Colonic mucosa (tissue), 4 donors: ENCODE data around the gene ZNF559. TPM values are rescaled to one million over a fixed set of nuclear protein-coding genes. Genes with fewer than 3 reads are reported as not detected.

Experiments
- DNase-seq: peaks from one replicate; pipeline ENCODE4 v3.0.0-alpha.2; 2020
- H3K27ac ChIP-seq: fragments of 200-600 bp; one replicate; pipeline ENCODE4 v1.8.0; 2021
- H3K27me3 ChIP-seq: fragments of 200-600 bp; one replicate; pipeline ENCODE4 v1.8.0; 2021
- H3K36me3 ChIP-seq: fragments of 200-600 bp; one replicate; pipeline ENCODE4 v1.8.0; 2021
- H3K4me1 ChIP-seq: fragments of 200-600 bp; one replicate; pipeline ENCODE4 v1.8.0; 2021; ENCODE audit warnings: mild to moderate bottlenecking
- H3K4me3 ChIP-seq: fragments of 200-600 bp; one replicate; pipeline ENCODE4 v1.8.0; 2021
- H3K9ac ChIP-seq, 2 donors: one replicate each; pipeline ENCODE4 v1.7.0; 2013; ENCODE audit warnings: control low read depth in 2 of 2, low read depth in 2 of 2, low read length in 2 of 2
- H3K9me3 ChIP-seq: fragments of 200-600 bp; one replicate; pipeline ENCODE4 v1.8.0; 2021
- intact Hi-C: fragments of 100-400 bp; cut with DNase I; formaldehyde crosslinking; loops from one replicate; pipeline ENCODE4 v1.14.1; 2022
- total RNA-seq, 2 donors: library from RNA; stranded (reverse); fragmentation: NEBNext Ultra II Directional in 1 of 2; extraction: Animal tissue kit (Norgen Biotek cat#: 25700) in 1 of 2; gene quantifications; one replicate each; pipeline ENCODE4 v1.2.1, GENCODE V29; 2021
- TF ChIP-seq, protein P1 (sequence below): fragments of 200-600 bp; IDR thresholded peaks from one replicate; pipeline ENCODE4 v1.8.0; 2022; ENCODE audit warnings: antibody characterized with exemption, mild to moderate bottlenecking
- donor health status: healthy.
- donor health status: DM: no; HTN: no; CAD: no.
- donor health status: DM: no; HTN: no; CAD: no.

ZNF559 gene
- total RNA-seq, 2 donors from 2014 or later: 7.7 to 7.8 TPM

DNA sequence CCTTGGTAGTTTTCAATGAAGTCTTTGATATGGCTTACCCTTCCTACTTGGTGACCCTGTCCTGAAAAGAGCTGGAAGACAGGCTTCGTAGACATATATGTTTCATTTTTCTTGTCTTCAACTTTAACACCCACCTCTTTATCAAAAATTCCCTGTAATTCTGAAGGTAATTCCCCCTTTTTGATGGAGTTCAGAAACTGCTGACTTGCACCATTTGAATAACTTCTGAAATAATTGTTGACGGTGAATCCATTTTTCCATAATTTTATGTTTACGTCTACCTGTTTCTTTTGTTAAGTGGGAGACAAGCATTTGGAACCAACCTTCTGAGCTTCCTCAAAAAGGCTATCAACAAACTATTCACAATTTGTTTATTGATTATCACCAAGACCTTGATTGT, 24.3 kb downstream of the ZNF559 start:
- peaks cover 9% of the 10 kb centered on the region for H3K9me3 ChIP-seq
- H3K27ac ChIP-seq: no peak overlapping the region
- no peaks in the 10 kb centered on the region for H3K36me3 ChIP-seq

DNA sequence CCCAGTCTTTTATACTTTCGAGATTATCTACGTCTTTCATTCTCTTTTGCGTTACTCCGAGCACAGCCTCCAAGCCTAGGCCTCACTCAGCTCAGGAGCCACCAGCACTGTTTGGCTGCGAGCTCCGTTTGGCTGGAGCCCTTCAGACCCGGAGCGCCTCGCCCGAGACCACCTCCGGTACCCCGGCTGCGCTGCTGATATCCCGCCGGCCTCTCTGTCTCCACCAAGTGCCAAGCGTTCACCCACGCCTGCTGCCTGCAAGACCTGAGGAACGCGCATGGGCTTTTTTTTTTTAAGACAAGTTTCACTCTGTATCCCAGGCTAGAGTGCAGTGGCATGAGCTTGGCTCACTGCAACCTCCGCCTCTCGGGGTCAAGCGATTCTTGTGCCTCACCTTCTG, 24.7 kb downstream of the ZNF559 start:
- intact Hi-C loops: no loop called here
- DNase-seq: no peak
- H3K36me3 ChIP-seq: no peaks in the 10 kb centered on the region
- H3K9ac ChIP-seq: no peak overlapping the region
- TF ChIP-seq, protein P1, sequence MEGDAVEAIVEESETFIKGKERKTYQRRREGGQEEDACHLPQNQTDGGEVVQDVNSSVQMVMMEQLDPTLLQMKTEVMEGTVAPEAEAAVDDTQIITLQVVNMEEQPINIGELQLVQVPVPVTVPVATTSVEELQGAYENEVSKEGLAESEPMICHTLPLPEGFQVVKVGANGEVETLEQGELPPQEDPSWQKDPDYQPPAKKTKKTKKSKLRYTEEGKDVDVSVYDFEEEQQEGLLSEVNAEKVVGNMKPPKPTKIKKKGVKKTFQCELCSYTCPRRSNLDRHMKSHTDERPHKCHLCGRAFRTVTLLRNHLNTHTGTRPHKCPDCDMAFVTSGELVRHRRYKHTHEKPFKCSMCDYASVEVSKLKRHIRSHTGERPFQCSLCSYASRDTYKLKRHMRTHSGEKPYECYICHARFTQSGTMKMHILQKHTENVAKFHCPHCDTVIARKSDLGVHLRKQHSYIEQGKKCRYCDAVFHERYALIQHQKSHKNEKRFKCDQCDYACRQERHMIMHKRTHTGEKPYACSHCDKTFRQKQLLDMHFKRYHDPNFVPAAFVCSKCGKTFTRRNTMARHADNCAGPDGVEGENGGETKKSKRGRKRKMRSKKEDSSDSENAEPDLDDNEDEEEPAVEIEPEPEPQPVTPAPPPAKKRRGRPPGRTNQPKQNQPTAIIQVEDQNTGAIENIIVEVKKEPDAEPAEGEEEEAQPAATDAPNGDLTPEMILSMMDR: no peak
- H3K27ac ChIP-seq: no peak overlapping the region
- H3K9me3 ChIP-seq: peaks cover 9% of the 10 kb centered on the region
- H3K27me3 ChIP-seq: no peaks in the 10 kb centered on the region
- H3K4me3 ChIP-seq: no peak overlapping the region
- no peaks in the 10 kb centered on the region for H3K4me1 ChIP-seq

More for the DNA sequence above, 24.3 kb downstream of the ZNF559 start:
- DNase-seq: no peak
- Histone ChIP-seq H3K4me3 (no peak overlapping the region), H3K9ac (no peak overlapping the region), H3K27me3 (no peaks in the 10 kb centered on the region), H3K4me1 (no peaks in the 10 kb centered on the region)
- intact Hi-C loops: no loop called here
- TF ChIP-seq, protein P1: no peak

DNA sequence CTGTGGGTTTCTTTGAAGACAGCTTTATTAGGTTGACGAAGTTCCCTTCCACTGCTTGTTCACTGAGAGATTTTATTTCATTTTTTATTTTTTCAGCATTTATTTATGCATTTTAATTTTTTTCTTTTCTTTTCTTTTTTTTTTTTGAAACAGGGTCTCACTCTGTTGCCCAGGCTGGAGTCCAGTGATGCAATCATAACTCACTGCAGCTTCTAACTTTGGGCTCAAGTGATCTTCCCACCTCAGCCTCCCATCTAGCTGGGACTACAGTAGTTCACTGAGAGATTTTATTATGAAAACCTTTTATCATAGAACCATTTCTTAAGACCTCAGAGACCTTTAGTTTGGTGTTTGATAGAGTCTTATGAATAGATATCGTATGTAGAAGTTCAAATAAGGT, 28.5 kb downstream of the ZNF559 start:
- intact Hi-C loops: no loop called here
- H3K4me3 ChIP-seq: no peak overlapping the region
- no peaks in the 10 kb centered on the region for H3K4me1 ChIP-seq
- H3K36me3 ChIP-seq: no peaks in the 10 kb centered on the region
- no peak overlapping the region for H3K27ac ChIP-seq
- no peaks in the 10 kb centered on the region for H3K9me3 ChIP-seq
- TF ChIP-seq, protein P1: no peak
- H3K27me3 ChIP-seq: no peaks in the 10 kb centered on the region
- H3K9ac ChIP-seq: no peak overlapping the region
- DNase-seq: no peak

DNA sequence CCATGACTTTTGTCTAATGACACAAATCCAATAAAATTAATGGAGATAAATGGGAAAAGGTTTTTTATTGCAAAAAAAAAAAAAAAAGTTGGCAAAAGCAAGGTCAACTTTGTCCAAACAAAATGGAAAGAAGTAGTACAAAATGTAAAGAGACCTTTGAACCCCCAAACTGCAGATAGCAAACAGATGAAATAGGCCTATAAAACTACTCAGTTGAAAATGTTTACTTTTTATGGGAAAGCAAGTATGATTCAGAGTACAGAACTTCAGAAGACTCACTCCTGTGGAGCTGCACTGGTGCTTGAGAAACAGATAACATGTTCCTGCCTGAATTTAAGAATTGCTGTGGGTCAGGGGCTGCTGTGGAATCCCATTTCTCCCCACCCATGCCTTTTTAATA, 29.0 kb downstream of the ZNF559 start:
- H3K36me3 ChIP-seq: no peaks in the 10 kb centered on the region
- H3K4me3 ChIP-seq: no peak overlapping the region
- no peak overlapping the region for H3K27ac ChIP-seq
- H3K4me1 ChIP-seq: no peaks in the 10 kb centered on the region
- no peak overlapping the region for H3K9ac ChIP-seq
- intact Hi-C loops: no loop called here
- DNase-seq: no peak
- TF ChIP-seq, protein P1: no peak
- no peaks in the 10 kb centered on the region for H3K9me3 ChIP-seq
- H3K27me3 ChIP-seq: no peaks in the 10 kb centered on the region

DNA sequence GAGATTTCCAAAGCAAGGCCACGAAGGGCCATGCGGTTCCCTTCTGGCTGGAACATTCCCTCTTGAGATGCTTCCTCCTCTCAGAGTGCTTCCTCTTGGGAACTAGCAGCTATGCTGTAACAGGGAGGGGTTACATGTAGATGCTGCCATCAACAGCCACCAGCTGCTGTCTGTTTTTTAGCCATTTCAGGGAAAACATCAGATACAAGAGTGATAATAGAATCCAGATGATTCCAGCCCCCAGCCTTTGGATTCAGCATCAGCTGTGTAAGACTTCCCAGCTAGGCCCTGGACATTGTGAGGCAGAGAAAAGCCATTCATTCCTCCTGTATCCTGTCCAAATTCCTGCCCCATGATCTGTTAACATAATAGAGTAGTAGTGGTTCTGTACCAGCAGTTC, 30.7 kb downstream of the ZNF559 start:
- no peak overlapping the region for H3K27ac ChIP-seq
- H3K9me3 ChIP-seq: no peaks in the 10 kb centered on the region
- no peak overlapping the region for H3K4me3 ChIP-seq
- no peaks in the 10 kb centered on the region for H3K27me3 ChIP-seq
- H3K4me1 ChIP-seq: no peaks in the 10 kb centered on the region
- DNase-seq: no peak
- intact Hi-C loops: no loop called here
- TF ChIP-seq, protein P1: no peak
- H3K9ac ChIP-seq: no peak overlapping the region
- H3K36me3 ChIP-seq: no peaks in the 10 kb centered on the region

DNA sequence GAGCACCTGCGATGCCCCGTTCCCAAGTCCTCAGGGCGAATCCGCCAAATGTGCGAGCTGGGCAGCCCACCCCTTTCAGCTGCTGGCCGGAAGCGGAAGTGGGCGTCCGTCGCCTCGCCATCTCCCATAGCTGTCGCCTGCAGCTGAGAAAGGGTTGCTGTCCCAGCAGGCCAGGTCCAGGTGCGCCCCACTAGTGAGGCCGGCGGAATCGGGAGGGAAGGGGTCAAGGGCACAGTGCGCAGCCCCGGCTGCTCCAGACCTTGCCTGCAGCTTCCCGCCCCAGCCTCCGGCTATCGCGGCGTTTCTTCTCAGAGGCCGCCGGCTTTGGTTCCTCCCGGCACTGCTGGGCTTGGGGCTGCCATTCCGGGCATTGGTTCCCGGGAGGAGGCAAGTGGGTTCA, 38.9 kb downstream of the ZNF559 start, which contains the start of gene ZNF177:
TSS of gene ZNF177 (plus strand) at position 109 of the 400 bp plus-strand sequence. CDS start 15,299 bp downstream, outside the sequence.
- intact Hi-C loops: no loop called here
- no peak within 1 kb of the TSS for H3K9ac ChIP-seq
- H3K36me3 ChIP-seq: no peaks in the 10 kb centered on the region
- H3K27ac ChIP-seq: no peak within 1 kb of the TSS
- H3K9me3 ChIP-seq: no peaks in the 10 kb centered on the region
- no peaks in the 10 kb centered on the region for H3K27me3 ChIP-seq
- H3K4me1 ChIP-seq: no peaks in the 10 kb centered on the region
- TF ChIP-seq, protein P1: no peak
- no peak for DNase-seq
- no peak within 1 kb of the TSS for H3K4me3 ChIP-seq
